GM19455 (cell line): ENCODE data around the gene BCAM.
"Not testable (repeated sequence)": the region's sequence is repeated elsewhere in the genome, so short reads cannot be mapped to it uniquely, and the experiment has no call there.

Experiments
- ATAC-seq: cut with Tn5 transposase; IDR thresholded peaks from one replicate; pipeline ENCODE4 v1.9.1; 2021; ENCODE audit not compliant: unreplicated experiment

The BCAM gene

DNA sequence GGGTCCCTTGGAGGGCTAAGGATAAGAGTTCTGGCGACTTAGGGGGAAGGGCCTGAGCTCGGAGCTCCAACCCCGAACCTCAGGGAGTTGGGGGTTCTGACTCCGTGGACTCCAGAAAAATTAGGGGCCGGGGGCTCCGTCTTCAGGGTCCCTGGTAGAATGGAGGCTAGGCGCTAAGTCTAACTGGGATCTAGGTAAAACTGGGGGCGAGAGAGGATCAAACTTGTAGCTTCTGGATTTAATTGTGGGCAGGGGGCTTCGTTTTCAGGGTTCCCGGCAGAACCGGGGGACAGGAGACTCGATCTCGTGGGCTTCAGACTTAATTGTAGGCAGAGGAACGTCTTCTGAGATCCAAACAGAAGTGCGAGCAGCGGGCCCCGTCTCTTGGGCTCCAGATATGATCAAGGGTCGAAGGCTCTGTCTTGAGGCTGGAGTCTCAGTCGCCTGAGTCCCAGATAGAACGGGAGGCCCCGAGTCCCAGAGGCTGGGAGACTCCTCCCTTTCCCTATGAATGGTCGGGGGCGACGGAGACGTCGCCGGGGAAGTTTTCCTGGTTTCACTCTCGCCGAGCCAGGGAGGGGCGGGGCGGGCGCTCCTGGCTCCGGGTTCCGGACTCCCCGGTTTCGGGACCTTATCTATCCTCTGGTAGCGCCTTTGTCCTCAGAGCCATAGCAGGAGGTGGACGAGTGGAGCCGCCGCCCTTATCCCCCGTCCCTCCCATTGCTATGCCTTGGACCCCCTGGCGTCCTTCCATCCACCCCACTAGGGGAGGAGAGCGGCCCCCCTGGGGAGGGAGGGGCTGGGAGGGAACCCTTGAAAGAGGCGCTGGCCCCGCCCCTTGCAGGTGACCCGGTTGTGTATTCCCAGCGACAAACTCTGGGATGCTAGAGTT lies 38.5 kb downstream of the BCAM start:
- ATAC-seq: no peak

DNA sequence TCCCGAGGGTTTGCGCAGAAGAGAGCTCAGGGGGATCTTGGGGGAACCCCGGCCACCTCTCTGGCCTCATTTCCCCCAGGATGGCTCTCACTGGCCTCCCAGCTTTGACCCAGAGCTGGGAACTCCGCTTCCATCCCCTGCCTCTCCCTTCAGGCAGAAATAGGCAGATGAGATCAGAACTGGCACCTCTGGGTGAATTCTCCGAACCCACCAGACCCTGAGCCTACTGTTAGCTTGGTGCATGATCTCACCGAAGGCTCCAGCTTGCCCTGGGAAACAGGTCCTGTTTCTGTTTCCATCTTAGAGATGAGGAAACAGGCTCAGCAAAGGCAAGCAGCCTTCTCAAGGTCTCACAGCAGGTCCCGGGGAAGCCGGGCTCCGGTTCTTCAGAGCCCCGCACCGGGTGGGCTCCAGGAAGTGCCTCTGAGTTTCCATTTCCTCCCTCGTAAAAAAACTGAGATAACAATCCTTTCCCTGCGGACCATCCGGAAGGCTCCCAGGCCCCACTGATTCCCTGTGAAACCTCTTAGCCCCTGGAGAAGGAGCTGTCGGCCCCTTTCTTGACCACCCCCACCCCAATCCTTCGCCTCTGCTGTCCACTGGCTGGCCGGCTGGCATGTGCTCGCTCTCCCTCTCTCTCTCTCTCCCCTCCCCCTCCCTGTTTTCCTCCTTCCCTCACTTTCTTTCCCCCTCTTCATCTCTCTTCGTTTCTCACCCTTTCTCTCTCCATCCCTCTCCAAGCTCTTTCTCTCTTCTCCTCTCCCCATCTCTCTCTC lies 39.3 kb downstream of the BCAM start:
- no peak for ATAC-seq

DNA sequence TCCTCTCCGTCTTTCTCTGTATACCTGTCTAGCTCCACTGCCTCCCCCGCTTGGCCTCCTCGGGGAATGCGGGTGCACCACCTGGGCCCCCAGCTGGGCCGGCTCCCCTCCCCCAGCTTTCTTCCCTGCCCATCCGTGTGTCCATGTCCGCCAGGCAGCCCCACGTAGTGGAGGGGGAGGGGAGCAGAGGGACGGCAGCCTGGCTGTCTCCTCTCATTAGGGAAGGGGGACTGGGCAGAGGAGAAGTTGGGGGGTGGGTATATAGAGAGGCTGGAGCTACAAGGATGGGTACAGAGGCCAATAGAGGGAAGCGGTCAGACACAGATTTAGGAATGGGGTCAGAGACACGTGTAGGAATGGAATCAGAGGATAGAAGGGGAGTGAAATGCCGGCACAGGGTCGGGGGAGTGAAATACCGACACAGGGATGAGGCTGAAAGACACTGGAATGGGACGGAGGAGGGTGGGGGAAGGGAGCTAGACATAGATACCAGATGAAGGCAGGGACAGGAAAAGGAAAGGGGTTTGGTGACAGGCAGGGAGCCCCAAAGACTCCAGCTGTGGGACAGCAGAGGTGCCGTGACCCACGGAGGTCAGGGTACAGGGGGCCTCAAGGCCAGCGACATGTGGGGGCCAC lies 40.0 kb downstream of the BCAM start:
- ATAC-seq: no peak

DNA sequence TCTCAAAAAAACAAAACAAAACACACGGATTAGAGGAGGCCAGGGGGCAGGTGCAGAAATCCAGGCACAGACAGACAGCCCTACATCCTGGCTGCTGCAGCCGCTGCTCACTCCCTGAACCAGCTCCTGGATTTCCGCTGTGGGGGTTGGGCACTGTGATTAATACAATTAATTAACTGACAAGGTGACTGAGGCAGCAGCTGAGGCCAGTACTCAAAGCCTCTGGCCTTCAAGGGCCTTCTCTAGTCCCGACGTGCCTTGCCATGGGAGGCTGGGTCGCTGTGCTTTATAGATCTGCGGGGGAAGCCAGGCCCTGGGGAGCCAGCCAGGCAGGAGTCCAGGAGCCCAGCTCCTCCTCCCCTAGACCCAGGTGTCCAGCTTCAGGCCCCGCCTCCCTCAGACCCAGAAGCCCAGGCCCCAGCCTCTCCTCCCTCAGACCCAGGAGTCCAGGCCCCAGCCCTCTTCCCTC lies 41.8 kb downstream of the BCAM start:
- ATAC-seq: no peak

DNA sequence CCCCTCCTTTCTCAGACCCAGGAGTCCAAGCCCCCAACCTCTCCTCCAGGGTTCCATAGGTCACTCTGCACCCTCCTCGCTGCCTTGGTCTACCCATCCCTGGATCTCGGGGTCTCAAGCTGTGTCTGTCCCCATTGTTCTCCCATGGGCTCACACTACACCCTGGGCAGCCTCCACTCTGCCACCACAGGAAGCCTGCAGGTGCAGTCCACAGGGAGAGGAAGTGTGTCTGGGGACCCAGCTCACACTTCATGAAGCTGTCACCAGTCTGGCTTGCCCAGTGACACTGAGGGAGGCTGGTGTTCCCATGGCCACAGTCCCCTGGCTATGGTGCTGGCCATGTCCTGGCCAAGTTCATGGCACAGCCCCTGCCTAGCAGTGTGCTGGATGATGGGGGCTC lies 42.5 kb downstream of the BCAM start:
- no peak for ATAC-seq

DNA sequence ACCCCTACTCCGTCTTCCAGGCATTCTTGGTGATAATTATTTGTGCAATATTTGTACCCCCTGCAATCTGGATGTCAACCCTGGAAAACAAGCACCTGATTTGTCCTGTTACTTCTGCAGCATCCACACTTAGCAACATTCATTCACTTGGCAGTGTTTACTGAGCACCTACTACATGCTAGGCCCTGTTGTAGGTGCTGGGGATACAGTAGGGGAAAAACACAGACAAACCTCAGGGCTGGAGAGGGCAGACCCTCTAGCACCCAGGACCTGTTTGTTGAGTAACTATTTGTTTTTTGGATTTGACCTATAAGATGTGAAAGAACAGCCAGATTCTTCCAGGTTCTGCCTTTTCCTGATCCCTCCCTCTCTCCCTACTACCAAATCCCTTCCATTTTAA lies 46.7 kb downstream of the BCAM start:
- ATAC-seq: no peak

DNA sequence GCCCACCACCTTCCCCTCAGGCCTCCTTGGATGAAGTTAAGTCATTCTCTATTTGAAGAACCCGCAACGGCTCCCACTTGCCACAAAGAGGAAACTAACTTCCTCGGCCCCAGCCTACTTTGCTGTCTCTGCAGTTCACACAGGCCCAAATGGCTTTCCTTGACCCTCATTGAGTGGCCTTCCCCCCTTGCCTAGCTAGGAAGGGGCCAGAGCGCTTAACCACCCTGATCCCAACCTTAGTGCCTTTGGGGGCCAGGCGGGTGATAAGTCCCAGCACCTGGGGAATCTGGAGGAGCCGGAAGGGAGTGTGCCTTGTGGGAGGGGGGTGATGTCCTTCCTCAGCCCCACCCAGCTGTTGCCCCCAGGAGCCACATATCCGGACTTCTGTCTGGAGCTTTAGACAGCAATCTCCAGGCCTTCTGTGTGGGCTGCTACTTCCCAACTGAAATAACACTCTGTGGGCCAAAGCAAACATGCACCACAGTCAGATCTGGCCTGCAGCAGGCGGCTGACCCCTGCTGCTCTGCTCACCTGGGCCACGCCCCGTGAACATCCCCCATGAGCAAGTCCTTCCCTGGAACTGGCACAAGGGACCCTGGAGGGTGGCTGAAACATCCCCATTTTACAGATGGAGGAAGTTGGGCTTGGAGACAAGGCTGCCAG lies 47.6 kb downstream of the BCAM start:
- ATAC-seq: no peak

DNA sequence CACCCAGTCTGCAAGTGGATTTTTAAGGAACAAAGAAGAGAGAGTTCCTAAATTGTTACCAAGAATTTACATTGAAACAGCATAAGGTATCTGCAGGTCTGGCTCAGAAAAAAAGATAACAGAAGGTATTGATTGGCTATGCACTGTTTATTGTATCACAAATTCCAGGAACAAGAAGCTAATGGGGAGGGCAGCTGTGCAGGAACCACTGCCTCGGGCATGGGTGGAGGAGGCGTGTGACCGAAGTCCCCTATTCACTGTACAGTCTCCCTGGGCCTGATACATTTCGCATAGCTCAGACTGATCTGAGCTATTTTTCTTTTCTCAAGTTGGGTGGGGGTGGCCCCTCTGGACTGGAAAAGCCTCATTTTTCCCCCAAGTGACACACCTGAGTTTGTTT lies 48.9 kb downstream of the BCAM start:
- ATAC-seq: no peak

DNA sequence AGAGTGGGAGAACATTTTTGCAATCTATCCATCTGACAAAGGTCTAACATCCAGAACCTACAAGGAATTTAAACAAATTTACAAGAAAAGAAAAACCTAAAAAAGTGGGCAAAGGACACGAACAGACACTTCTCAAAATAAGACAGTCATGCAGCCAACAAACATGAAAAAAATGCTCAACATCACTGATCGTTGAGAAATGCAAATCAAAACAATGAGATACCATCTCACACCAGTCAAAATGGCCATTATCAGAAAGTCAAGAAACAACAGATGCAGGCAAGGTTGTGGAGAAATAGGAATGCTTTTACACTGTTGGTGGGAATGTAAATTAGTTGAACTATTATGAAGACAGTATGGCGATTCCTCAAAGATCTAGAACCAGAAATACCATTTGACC lies 52.7 kb downstream of the BCAM start:
- ATAC-seq: not testable (repeated sequence)

DNA sequence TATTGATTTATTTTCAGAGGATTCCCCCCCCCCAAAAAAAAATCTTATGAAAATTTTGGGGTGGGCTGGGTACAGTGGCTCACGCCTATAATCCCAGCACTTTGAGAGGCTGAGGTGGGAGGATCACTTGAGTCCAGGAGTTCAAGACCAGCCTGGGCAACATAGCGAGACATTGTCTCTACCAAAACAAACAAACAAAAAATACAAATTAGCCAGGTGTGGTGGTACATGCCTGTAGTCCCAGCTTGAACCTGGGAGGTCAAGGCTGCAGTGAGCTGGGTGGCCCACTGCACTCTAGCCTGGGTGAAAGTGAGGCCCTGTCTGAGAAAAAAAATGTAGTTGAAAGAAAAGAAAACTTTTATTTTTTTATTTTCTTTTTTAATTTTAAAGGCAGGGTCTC lies 55.1 kb downstream of the BCAM start:
- no peak for ATAC-seq

DNA sequence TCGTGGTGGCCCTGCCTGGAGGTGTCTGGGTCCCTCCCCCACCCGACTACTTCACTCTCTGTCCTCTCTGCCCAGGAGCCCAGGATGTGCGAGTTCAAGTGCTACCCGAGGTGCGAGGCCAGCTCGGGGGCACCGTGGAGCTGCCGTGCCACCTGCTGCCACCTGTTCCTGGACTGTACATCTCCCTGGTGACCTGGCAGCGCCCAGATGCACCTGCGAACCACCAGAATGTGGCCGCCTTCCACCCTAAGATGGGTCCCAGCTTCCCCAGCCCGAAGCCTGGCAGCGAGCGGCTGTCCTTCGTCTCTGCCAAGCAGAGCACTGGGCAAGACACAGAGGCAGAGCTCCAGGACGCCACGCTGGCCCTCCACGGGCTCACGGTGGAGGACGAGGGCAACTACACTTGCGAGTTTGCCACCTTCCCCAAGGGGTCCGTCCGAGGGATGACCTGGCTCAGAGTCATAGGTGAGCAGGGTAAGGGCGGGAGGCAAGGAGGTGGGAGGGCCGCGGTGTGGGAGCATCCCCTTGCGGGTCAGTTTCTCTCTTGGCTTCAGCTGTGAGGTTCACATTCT lies 56.4 kb downstream of the BCAM start:
- no peak for ATAC-seq

DNA sequence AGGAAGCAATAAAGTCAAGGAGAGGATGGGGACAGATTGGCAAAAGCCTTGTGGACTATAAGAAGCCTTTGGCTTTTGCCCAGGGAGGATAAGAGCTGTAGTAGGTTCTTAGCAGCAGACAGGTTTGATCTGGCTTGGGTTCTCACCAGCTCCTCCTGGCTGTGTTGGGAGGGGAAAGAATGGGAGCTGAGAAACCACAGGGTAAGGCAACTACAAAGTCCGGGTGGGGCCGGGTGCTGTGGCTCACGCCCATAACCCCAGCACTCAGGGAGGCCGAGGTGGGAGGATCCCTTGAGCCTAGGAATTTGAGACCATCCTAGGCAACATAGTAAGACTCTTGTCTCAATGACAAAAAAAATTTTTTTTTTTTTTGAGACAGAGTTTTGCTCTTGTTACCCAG lies 57.8 kb downstream of the BCAM start:
- no peak for ATAC-seq

DNA sequence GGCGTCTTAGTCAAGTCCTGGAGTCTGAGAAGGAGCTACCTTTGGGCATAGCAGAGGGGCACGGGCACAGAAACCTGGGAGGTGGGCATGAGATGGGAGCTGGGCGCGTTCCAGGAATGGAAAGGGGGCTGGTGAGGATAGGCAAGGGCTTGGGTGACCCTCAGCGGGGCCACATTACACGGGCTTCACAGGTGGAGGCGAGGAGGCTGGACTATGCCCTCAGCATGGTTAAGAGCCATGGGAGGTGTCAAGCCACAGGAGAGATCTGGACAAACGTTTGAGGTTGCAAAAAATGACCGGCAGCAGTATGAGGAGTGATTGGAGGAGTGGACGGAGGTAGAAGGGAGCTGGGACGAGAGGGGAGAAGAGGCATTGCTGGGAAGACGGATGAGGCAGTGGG lies 58.7 kb downstream of the BCAM start:
- ATAC-seq: no peak

DNA sequence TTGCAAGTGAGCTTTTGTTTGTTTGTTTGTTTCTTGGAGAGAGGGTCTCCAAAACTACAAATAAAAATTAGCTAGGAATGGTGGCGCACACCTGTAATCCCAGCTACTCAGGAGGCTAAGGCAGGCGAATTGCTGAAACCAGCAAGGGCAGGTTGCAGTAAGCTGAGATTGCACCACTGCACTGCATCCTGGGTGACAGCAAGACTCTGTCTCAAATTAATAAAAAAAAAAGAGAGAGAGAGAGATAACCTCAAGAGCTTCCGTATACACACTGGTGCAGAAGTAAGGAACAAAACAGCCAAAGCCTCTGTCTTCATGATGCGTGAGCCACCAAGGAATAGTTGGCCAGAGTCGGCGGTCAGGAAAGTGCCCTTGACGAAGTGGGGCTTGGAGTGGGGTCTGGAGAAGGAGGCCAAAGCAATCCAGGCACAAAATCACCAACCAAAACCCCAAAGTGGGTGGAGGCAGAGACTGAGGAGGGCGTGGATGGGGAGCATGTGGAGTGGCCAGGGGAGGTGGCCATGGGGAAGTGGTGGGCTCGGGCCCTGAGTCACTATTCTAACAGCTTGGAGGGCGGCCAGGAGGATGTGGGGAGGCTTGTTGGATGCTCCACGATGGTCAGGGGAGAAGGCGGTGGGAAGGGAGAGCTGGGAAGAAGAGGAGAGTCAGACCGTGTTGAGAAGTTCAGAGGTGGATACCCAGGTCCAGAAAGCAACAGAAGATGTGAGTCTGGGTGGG lies 61.0 kb downstream of the BCAM start:
- ATAC-seq: no peak
